Keratinocyte (primary cell): ENCODE data around the gene GRIA3. TPM values are rescaled to one million over a fixed set of nuclear protein-coding genes. Genes with fewer than 3 reads are reported as not detected.

Experiments
- DNase-seq: peaks from one replicate; pipeline ENCODE4 v3.0.0-alpha.2; 2011; ENCODE audit warnings: low read depth, missing footprints, low spot score
- FAIRE-seq: peaks from 2 replicates; lab custom pipeline; 2011; peaks lifted over from hg19 to GRCh38; lab: Jason Lieb, UNC
- H2AFZ ChIP-seq: 2 replicates; pipeline ENCODE4 v1.6.0; 2012; ENCODE audit warnings: low read length, control low read depth, inconsistent platforms; ENCODE audit not compliant: control insufficient read depth
- H3K27ac ChIP-seq: 2 replicates; pipeline ENCODE4 v1.5.1; 2011; ENCODE audit warnings: low read length; ENCODE audit not compliant: control insufficient read depth, insufficient read depth
- H3K27me3 ChIP-seq: 3 replicates; pipeline ENCODE4 v1.6.0; 2011; ENCODE audit warnings: low read length; ENCODE audit not compliant: control insufficient read depth, insufficient read depth; ENCODE audit errors: extremely low read depth
- H3K36me3 ChIP-seq, 2 experiments: 2 replicates in 1 of 2; 3 replicates in 1 of 2; pipeline ENCODE4 v1.5.1; 2011; ENCODE audit warnings: low read length in 2 of 2, mild to moderate bottlenecking in 1 of 2; ENCODE audit not compliant: control insufficient read depth in 2 of 2, insufficient read depth in 2 of 2; ENCODE audit errors: extremely low read depth in 1 of 2
- H3K4me1 ChIP-seq: 3 replicates; pipeline ENCODE4 v1.5.1; 2011; ENCODE audit warnings: low read length; ENCODE audit not compliant: control insufficient read depth, insufficient read depth; ENCODE audit errors: extremely low read depth
- H3K4me2 ChIP-seq: 3 replicates; pipeline ENCODE4 v1.6.0; 2011; ENCODE audit warnings: low read depth, low read length; ENCODE audit not compliant: control insufficient read depth, insufficient read depth; ENCODE audit errors: extremely low read depth
- H3K4me3 ChIP-seq, 3 experiments: fragments of 200-600 bp in 1 of 3; sonication (generic) in 1 of 3; 2 replicates in 2 of 3; 3 replicates in 1 of 3; pipeline ENCODE4 v1.5.1; 2011 to 2016; ENCODE audit warnings: low read length in 3 of 3, mild to moderate bottlenecking in 3 of 3, control low read depth in 2 of 3, inconsistent platforms in 1 of 3, low read depth in 1 of 3, mixed read lengths in 1 of 3, mixed run types in 1 of 3, moderate library complexity in 1 of 3; ENCODE audit not compliant: control insufficient read depth in 2 of 3, insufficient read depth in 2 of 3; ENCODE audit errors: extremely low read depth in 1 of 3
- H3K79me2 ChIP-seq: 2 replicates; pipeline ENCODE4 v1.6.0; 2012; ENCODE audit warnings: low read length; ENCODE audit not compliant: control insufficient read depth, insufficient read depth
- H3K9ac ChIP-seq: 3 replicates; pipeline ENCODE4 v1.6.0; 2011; ENCODE audit warnings: low read length; ENCODE audit not compliant: control insufficient read depth, insufficient read depth; ENCODE audit errors: extremely low read depth
- H3K9me1 ChIP-seq: 3 replicates; pipeline ENCODE4 v1.6.0; 2011; ENCODE audit warnings: low read length; ENCODE audit not compliant: control insufficient read depth, insufficient read depth; ENCODE audit errors: extremely low read depth
- H3K9me3 ChIP-seq: 2 replicates; pipeline ENCODE4 v1.5.1; 2012; ENCODE audit warnings: low read depth, low read length; ENCODE audit not compliant: control insufficient read depth
- H4K20me1 ChIP-seq: 3 replicates; pipeline ENCODE4 v1.6.0; 2011; ENCODE audit warnings: low read length; ENCODE audit not compliant: control insufficient read depth, insufficient read depth; ENCODE audit errors: extremely low read depth
- CTCF ChIP-seq, 3 experiments: IDR thresholded peaks in 1 of 3; conservative IDR thresholded peaks in 1 of 3; optimal IDR thresholded peaks in 1 of 3; 2 replicates in 2 of 3; 3 replicates in 1 of 3; pipeline versions ENCODE3 to v1.5.1; 2011; ENCODE audit warnings: low read length in 3 of 3, mild to moderate bottlenecking in 3 of 3, moderate library complexity in 2 of 3, control low read depth in 1 of 3, inconsistent platforms in 1 of 3; ENCODE audit not compliant: insufficient read depth in 2 of 3; ENCODE audit errors: extremely low read depth in 1 of 3
- EZH2 ChIP-seq: IDR thresholded peaks from one replicate; pipeline ENCODE4 v1.6.1; 2012; ENCODE audit warnings: inconsistent platforms, mild to moderate bottlenecking, low read length, moderate library complexity
- dilution Hi-C: fragments of 300-500 bp; cut with MboI; formaldehyde crosslinking; loops from one replicate; pipeline ENCODE4 v1.7.0; 2020; ENCODE audit warnings: low sequenced_read_pairs; ENCODE audit not compliant: extremely low pct_ligation_motif_present
- polyA plus RNA-seq, 5 experiments: library from polyadenylated mRNA; depleted of rRNA in 3 of 5; stranded (reverse) in 3 of 5; stranded (forward) in 1 of 5; unstranded in 1 of 5; fragments of >200 nt; gene quantifications; 1 replicate in 1 of 5; 2 replicates in 3 of 5; 3 replicates in 1 of 5; pipeline versions ENCODE4 v1.2.1 to v1.2.3, GENCODE V29; 2011 to 2012; ENCODE audit warnings: missing spikeins in 2 of 5, low read depth in 1 of 5, low replicate concordance in 1 of 5

Gene GRIA3
- polyA plus RNA-seq, 1 donor (not counting 4 experiments of a cell fraction or from before 2014, with no cell fraction given), result not detected

GRCh38 chrX:123450222-123450621 lies 266.1 kb downstream of the GRIA3 start:
- TF ChIP-seq EZH2 (no peak), CTCF (optimal IDR thresholded peaks at IDR 0.05 in 1 of 3, IDR thresholded peaks at IDR 0.05 in 1 of 3, conservative IDR thresholded peaks at IDR 0.05 in 1 of 3; ENCODE audit: extremely low read depth in 1 of 3, insufficient read depth in 2 of 3, low read length in 3 of 3) (peak in 2 of 3 experiments; percentile 33 to 43)
- H3K9me1 ChIP-seq, result no peaks in the 10 kb centered on the region
- H3K79me2 ChIP-seq, result no peaks in the 10 kb centered on the region
- no peaks in the 10 kb centered on the region for H3K4me1 ChIP-seq
- H3K36me3 ChIP-seq, result no peaks in the 10 kb centered on the region
- H3K4me3 ChIP-seq, result no peak overlapping the region
- H4K20me1 ChIP-seq, result no peaks in the 10 kb centered on the region
- no peak overlapping the region for H3K9ac ChIP-seq
- DNase-seq (no peak), FAIRE-seq (no peak)
- H2AFZ ChIP-seq, result no peak overlapping the region
- dilution Hi-C loops, result no loop called here
- no peaks in the 10 kb centered on the region for H3K27me3 ChIP-seq
- no peaks in the 10 kb centered on the region for H3K9me3 ChIP-seq
- H3K4me2 ChIP-seq, result no peak overlapping the region
- no peak overlapping the region for H3K27ac ChIP-seq

- Histone ChIP-seq H3K79me2 (no peaks in the 10 kb centered on the region), H3K36me3 (no peaks in the 10 kb centered on the region), H3K9me3 (no peaks in the 10 kb centered on the region), H3K4me3 (no peak overlapping the region), H2AFZ (no peak overlapping the region), H3K4me1 (no peaks in the 10 kb centered on the region), H4K20me1 (no peaks in the 10 kb centered on the region), H3K9ac (no peak overlapping the region), H3K27me3 (no peaks in the 10 kb centered on the region), H3K4me2 (no peak overlapping the region), H3K9me1 (no peaks in the 10 kb centered on the region), H3K27ac (no peak overlapping the region)
- DNase-seq (no peak), FAIRE-seq (no peak)
- dilution Hi-C loops, result no loop called here
- TF ChIP-seq CTCF (optimal IDR thresholded peaks at IDR 0.05 in 1 of 3, IDR thresholded peaks at IDR 0.05 in 1 of 3, conservative IDR thresholded peaks at IDR 0.05 in 1 of 3; ENCODE audit: extremely low read depth in 1 of 3, insufficient read depth in 2 of 3, low read length in 3 of 3) (no peak), EZH2 (no peak)
These were observed 270.8 kb downstream of the GRIA3 start for GRCh38 chrX:123454712-123455431.
